ENCODE data around the gene TMEM163. TPM values are rescaled to one million over a fixed set of nuclear protein-coding genes. Genes with fewer than 3 reads are reported as not detected.

Gene TMEM163
- polyA plus RNA-seq, 1 donor from 2014 or later = 3.5 TPM

DNA sequence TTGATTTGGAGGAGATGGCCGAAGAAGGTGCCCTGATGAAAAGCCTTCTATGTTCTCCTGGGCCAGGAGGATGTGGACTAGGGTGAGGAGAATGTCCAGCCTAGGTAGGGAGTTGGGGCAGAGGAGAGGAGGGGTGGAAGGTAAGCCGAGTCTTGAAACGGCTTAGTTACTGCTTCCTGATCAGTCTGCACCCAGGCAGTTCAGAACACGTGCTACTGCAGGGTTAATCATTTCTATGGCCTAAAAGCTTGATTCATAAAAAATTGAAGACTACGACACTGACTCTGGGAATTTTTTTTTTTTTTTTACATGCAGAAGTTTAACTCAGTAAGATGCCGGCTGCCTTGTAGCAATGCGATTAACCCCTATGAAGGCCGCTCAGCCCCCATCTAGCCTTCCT lies 125.3 kb downstream of the TMEM163 start:
- Histone ChIP-seq H3K27ac (ENCODE audit: low read length) (no peak overlapping the region), H3K9ac (ENCODE audit: low read length) (no peak overlapping the region), H3K79me2 (replicated peaks; ENCODE audit: insufficient read depth, low read length) (no peaks in the 10 kb centered on the region), H3K9me3 (ENCODE audit: low read length) (peaks cover 17% of the 10 kb centered on the region), H4K20me1 (ENCODE audit: insufficient read depth) (no peaks in the 10 kb centered on the region), H3K9me2 (ENCODE audit: insufficient read depth, low read length) (no peaks in the 10 kb centered on the region), H3K36me3 (ENCODE audit: insufficient read depth, low read length) (no peaks in the 10 kb centered on the region), H2AFZ (ENCODE audit: low read depth, low read length) (no peak overlapping the region), H3K4me2 (ENCODE audit: low read length) (no peak overlapping the region), H3K4me3 (ENCODE audit: low read length) (no peak overlapping the region), H3K27me3 (ENCODE audit: insufficient read depth, low read depth, low read length) (no peaks in the 10 kb centered on the region), H3F3A (ENCODE audit: insufficient read depth, low read length, poor library complexity, severe bottlenecking) (no peaks in the 10 kb centered on the region)
- TF ChIP-seq, protein P1, sequence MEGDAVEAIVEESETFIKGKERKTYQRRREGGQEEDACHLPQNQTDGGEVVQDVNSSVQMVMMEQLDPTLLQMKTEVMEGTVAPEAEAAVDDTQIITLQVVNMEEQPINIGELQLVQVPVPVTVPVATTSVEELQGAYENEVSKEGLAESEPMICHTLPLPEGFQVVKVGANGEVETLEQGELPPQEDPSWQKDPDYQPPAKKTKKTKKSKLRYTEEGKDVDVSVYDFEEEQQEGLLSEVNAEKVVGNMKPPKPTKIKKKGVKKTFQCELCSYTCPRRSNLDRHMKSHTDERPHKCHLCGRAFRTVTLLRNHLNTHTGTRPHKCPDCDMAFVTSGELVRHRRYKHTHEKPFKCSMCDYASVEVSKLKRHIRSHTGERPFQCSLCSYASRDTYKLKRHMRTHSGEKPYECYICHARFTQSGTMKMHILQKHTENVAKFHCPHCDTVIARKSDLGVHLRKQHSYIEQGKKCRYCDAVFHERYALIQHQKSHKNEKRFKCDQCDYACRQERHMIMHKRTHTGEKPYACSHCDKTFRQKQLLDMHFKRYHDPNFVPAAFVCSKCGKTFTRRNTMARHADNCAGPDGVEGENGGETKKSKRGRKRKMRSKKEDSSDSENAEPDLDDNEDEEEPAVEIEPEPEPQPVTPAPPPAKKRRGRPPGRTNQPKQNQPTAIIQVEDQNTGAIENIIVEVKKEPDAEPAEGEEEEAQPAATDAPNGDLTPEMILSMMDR (IDR thresholded peaks at IDR 0.05; ENCODE audit: poor library complexity, severe bottlenecking) = no peak
- no peak for TF ChIP-seq EP300 (conservative IDR thresholded peaks at IDR 0.05; ENCODE audit: poor library complexity, severe bottlenecking)
- TF ChIP-seq MXI1 (conservative IDR thresholded peaks at IDR 0.05; ENCODE audit: poor library complexity, severe bottlenecking) = no peak
- no peak for TF ChIP-seq SMC3 (conservative IDR thresholded peaks at IDR 0.05; ENCODE audit: poor library complexity)
- TF ChIP-seq, protein P2, sequence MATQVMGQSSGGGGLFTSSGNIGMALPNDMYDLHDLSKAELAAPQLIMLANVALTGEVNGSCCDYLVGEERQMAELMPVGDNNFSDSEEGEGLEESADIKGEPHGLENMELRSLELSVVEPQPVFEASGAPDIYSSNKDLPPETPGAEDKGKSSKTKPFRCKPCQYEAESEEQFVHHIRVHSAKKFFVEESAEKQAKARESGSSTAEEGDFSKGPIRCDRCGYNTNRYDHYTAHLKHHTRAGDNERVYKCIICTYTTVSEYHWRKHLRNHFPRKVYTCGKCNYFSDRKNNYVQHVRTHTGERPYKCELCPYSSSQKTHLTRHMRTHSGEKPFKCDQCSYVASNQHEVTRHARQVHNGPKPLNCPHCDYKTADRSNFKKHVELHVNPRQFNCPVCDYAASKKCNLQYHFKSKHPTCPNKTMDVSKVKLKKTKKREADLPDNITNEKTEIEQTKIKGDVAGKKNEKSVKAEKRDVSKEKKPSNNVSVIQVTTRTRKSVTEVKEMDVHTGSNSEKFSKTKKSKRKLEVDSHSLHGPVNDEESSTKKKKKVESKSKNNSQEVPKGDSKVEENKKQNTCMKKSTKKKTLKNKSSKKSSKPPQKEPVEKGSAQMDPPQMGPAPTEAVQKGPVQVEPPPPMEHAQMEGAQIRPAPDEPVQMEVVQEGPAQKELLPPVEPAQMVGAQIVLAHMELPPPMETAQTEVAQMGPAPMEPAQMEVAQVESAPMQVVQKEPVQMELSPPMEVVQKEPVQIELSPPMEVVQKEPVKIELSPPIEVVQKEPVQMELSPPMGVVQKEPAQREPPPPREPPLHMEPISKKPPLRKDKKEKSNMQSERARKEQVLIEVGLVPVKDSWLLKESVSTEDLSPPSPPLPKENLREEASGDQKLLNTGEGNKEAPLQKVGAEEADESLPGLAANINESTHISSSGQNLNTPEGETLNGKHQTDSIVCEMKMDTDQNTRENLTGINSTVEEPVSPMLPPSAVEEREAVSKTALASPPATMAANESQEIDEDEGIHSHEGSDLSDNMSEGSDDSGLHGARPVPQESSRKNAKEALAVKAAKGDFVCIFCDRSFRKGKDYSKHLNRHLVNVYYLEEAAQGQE (IDR thresholded peaks at IDR 0.05; ENCODE audit: borderline replicate concordance) = no peak
- no peak for TF ChIP-seq EZH2 (IDR thresholded peaks at IDR 0.05; ENCODE audit: borderline replicate concordance, insufficient read depth, low read length, poor library complexity, severe bottlenecking)

DNA sequence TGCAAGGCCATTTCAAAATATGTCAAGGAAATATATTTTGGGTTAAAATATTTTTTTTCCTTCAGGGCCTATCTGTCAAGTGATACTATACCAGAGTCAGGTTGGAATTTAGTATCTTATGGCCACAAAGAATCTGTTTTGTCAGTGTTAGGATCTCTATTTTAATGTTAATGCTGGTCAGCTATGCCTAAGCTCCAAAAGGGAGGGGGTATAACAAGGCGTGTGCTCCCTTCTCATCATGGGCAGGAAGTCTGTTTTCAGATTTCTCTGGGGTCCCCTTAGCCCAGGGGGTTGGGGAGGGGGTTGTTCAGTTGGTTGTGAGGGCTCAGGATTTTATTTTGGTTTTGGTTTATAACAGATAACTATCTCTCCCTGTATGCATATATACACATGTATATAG lies 126.4 kb downstream of the TMEM163 start:
- Histone ChIP-seq H3K4me3 (ENCODE audit: low read length) (no peak overlapping the region), H3K36me3 (ENCODE audit: insufficient read depth, low read length) (no peaks in the 10 kb centered on the region), H2AFZ (ENCODE audit: low read depth, low read length) (no peak overlapping the region), H3K9ac (ENCODE audit: low read length) (no peak overlapping the region), H3F3A (ENCODE audit: insufficient read depth, low read length, poor library complexity, severe bottlenecking) (no peaks in the 10 kb centered on the region), H3K9me3 (ENCODE audit: low read length) (peaks cover 17% of the 10 kb centered on the region), H3K9me2 (ENCODE audit: insufficient read depth, low read length) (no peaks in the 10 kb centered on the region), H3K4me2 (ENCODE audit: low read length) (no peak overlapping the region), H3K27ac (ENCODE audit: low read length) (no peak overlapping the region), H3K27me3 (ENCODE audit: insufficient read depth, low read depth, low read length) (no peaks in the 10 kb centered on the region), H4K20me1 (ENCODE audit: insufficient read depth) (no peaks in the 10 kb centered on the region), H3K79me2 (replicated peaks; ENCODE audit: insufficient read depth, low read length) (no peaks in the 10 kb centered on the region)
- TF ChIP-seq EZH2 (IDR thresholded peaks at IDR 0.05; ENCODE audit: borderline replicate concordance, insufficient read depth, low read length, poor library complexity, severe bottlenecking) = no peak
- no peak for TF ChIP-seq RAD21 (conservative IDR thresholded peaks at IDR 0.05)
- no peak for TF ChIP-seq TAF1 (IDR thresholded peaks at IDR 0.05; ENCODE audit: low read depth)
- TF ChIP-seq, protein P1 (IDR thresholded peaks at IDR 0.05; ENCODE audit: poor library complexity, severe bottlenecking) = no peak
- TF ChIP-seq EP300 (conservative IDR thresholded peaks at IDR 0.05; ENCODE audit: poor library complexity, severe bottlenecking) = no peak
- TF ChIP-seq POLR2AphosphoS5 (IDR thresholded peaks at IDR 0.05) = no peak
- TF ChIP-seq MXI1 (conservative IDR thresholded peaks at IDR 0.05; ENCODE audit: poor library complexity, severe bottlenecking) = no peak
- no peak for TF ChIP-seq SMC3 (conservative IDR thresholded peaks at IDR 0.05; ENCODE audit: poor library complexity)
- TF ChIP-seq, protein P2 (IDR thresholded peaks at IDR 0.05; ENCODE audit: borderline replicate concordance) = no peak
